ENCODE data around the gene TMEM62.

The TMEM62 gene

GRCh38 chr15:43133430-43134156 is at the start of gene TMEM62:
TSS of gene TMEM62 (plus strand) at chr15:43133586. CDS start at chr15:43133803, 217 bp downstream.
- peak; percentile 81 for DNase-seq

GRCh38 chr15:43085921-43086320 is 47.5 kb upstream of the TMEM62 start:
- DNase-seq, result no peak

- DNase-seq, result no peak
Measured at GRCh38 chr15:43086551-43086950, 46.8 kb upstream of the TMEM62 start.

- no peak for DNase-seq
Measured at GRCh38 chr15:43091859-43092258, 41.5 kb upstream of the TMEM62 start.

GRCh38 chr15:43093026-43093425 is 40.4 kb upstream of the TMEM62 start:
- no peak for DNase-seq

GRCh38 chr15:43094416-43095030 is 38.9 kb upstream of the TMEM62 start:
- DNase-seq, result no peak

- no peak for DNase-seq
Measured at GRCh38 chr15:43095243-43095642, 38.1 kb upstream of the TMEM62 start.

GRCh38 chr15:43095708-43096347 is 37.6 kb upstream of the TMEM62 start:
- DNase-seq, result no peak

- no peak for DNase-seq
Measured at GRCh38 chr15:43096411-43096810, 37.0 kb upstream of the TMEM62 start.

- no peak for DNase-seq
Measured at GRCh38 chr15:43099105-43099845, 34.1 kb upstream of the TMEM62 start.

- DNase-seq, result no peak
Measured at GRCh38 chr15:43100971-43101370, 32.4 kb upstream of the TMEM62 start.

GRCh38 chr15:43102187-43102586 is 31.2 kb upstream of the TMEM62 start:
- DNase-seq, result no peak

- no peak for DNase-seq
Measured at GRCh38 chr15:43103907-43104306, 29.5 kb upstream of the TMEM62 start.

GRCh38 chr15:43104426-43104825 is 29.0 kb upstream of the TMEM62 start:
- no peak for DNase-seq

GRCh38 chr15:43105077-43105736 is 28.2 kb upstream of the TMEM62 start:
- no peak for DNase-seq

- peak; percentile 85 for DNase-seq
Measured at GRCh38 chr15:43105778-43106485, 27.5 kb upstream of the TMEM62 start, which contains the start of gene UBR1. TSS of gene UBR1 (minus strand) at chr15:43106038. CDS start at chr15:43106022, 16 bp downstream.

GRCh38 chr15:43106486-43106829 is 26.9 kb upstream of the TMEM62 start:
- DNase-seq, result no peak

- DNase-seq, result no peak
Measured at GRCh38 chr15:43107751-43108150, 25.6 kb upstream of the TMEM62 start.

- DNase-seq, result no peak
Measured at GRCh38 chr15:43111354-43111753, 22.0 kb upstream of the TMEM62 start.

GRCh38 chr15:43118286-43118685 is 15.1 kb upstream of the TMEM62 start:
- no peak for DNase-seq

GRCh38 chr15:43118829-43119228 is 14.6 kb upstream of the TMEM62 start:
- no peak for DNase-seq

GRCh38 chr15:43121863-43122262 is 11.5 kb upstream of the TMEM62 start:
- no peak for DNase-seq

Data from activated CD4-positive, CD25-positive, alpha-beta regulatory T cell treated with anti-CD3 and anti-CD28 coated beads, Interleukin-2, amount 50 U/mL, for 72 hours (primary cell).